ENCODE data around the gene PSMB2. TPM values are rescaled to one million over a fixed set of nuclear protein-coding genes. Genes with fewer than 3 reads are reported as not detected.
A peak's percentile ranks its signal among the peaks of the same experiment; 100 is the strongest.
"Not testable (repeated sequence)": the region's sequence is repeated elsewhere in the genome, so short reads cannot be mapped to it uniquely, and the experiment has no call there.

PSMB2 gene
- 77.3 TPM for polyA plus RNA-seq

DNA sequence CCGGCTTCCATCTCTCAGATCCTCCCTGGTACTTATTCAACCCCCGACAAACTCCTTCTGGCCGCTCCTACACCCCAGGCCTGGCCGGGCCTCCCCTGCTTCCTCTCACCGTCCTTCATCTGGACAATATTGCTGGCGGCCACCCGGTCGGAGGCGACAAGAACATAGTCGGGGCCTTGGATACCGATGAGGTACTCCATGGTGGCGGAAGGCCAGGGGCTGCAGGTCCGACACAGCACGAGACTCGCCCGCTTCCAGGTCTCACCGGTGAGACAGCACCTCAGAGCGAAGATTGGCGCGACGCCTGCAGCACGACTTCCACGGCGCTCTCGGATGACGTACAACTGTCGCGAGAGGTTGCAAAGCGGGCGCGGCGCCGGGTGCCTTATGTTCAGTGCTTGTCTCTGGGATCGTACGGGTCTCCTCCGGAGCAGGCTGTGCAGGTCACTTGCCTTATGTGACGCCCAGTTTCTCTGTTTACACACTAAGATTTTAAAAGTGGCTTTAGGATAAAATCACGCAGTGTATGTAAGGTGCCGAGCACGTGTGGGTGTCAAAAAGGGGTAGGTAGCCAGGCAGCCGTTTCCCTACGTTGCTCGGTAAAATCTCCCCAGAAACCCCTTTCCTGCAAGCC is at the start of gene PSMB2:
Gene PSMB2, minus strand, starts transcription at position 294 of the 634 bp plus-strand sequence. Its CDS starts 94 bp downstream, at position 200.
- H3K4me3 Mint-ChIP-seq: peak within 1 kb of the TSS; percentile 99 to 100 (median 100)
- H3K36me3 Mint-ChIP-seq: peaks cover 2% of the 10 kb centered on the region
- peaks cover 32 to 35% (median 32%) of the 10 kb centered on the region in 3 donors for H3K4me1 Mint-ChIP-seq
- peak within 1 kb of the TSS; percentile 96 to 99 (median 99) for H3K27ac Mint-ChIP-seq
- H3K9me3 Mint-ChIP-seq: no peaks in the 10 kb centered on the region
- peaks cover 9% of the 10 kb centered on the region for H3K27me3 Mint-ChIP-seq

GRCh38 chr1:35691080-35691479 is 49.8 kb upstream of the PSMB2 start:
- Mint-ChIP-seq H3K27ac (no peak overlapping the region), H3K27me3 (peaks cover 19% of the 10 kb centered on the region), H3K36me3 (no peaks in the 10 kb centered on the region), H3K4me3 (no peak overlapping the region), H3K4me1 (peaks cover 0 to 2% (median 0%) of the 10 kb centered on the region in 3 donors), H3K9me3 (no peaks in the 10 kb centered on the region)

- peaks cover 15% of the 10 kb centered on the region for H3K27me3 Mint-ChIP-seq
- not testable (repeated sequence) for H3K27ac Mint-ChIP-seq, H3K36me3 Mint-ChIP-seq, H3K9me3 Mint-ChIP-seq, H3K4me1 Mint-ChIP-seq
- H3K4me3 Mint-ChIP-seq: peak overlapping the region in 1 of 4 donors; percentile 39
Observed at GRCh38 chr1:35690103-35690502, 48.8 kb upstream of the PSMB2 start.

- peaks cover 15% of the 10 kb centered on the region for H3K27me3 Mint-ChIP-seq
- peaks cover 0 to 2% (median 0%) of the 10 kb centered on the region in 3 donors for H3K4me1 Mint-ChIP-seq
- no peaks in the 10 kb centered on the region for H3K9me3 Mint-ChIP-seq
- H3K27ac Mint-ChIP-seq: no peak overlapping the region
- H3K4me3 Mint-ChIP-seq: no peak overlapping the region
- H3K36me3 Mint-ChIP-seq: no peaks in the 10 kb centered on the region
Observed at GRCh38 chr1:35688161-35688560, 46.8 kb upstream of the PSMB2 start.

GRCh38 chr1:35683012-35683411 is 41.7 kb upstream of the PSMB2 start:
- Mint-ChIP-seq H3K36me3 (peaks cover 2% of the 10 kb centered on the region), H3K4me3 (no peak overlapping the region), H3K27ac (no peak overlapping the region), H3K9me3 (no peaks in the 10 kb centered on the region), H3K27me3 (peaks cover 1% of the 10 kb centered on the region), H3K4me1 (peaks cover 0 to 2% (median 0%) of the 10 kb centered on the region in 3 donors)

DNA sequence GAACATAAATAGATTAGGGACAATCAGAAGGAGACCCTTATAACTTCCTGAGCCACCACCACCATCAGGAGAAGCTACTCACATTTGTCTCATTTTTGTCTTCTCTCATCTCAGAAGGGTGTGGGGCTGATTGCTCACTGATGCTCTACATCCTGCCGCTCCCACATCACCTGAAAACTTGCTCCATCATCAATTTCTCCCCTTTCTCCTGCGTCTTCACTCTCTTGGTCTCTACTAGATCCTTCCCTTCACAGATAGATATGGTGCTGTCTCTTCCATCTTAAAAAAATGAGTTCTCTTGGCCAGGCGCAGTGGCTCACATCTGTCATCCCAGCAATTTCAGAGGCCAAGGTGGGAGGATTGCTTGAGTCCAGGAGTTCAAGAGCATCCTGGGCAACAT is 38.9 kb upstream of the PSMB2 start:
- peak overlapping the region in 1 of 3 donors; percentile 7 for H3K27ac Mint-ChIP-seq
- no peaks in the 10 kb centered on the region for H3K9me3 Mint-ChIP-seq
- H3K36me3 Mint-ChIP-seq: peaks cover 2% of the 10 kb centered on the region
- H3K27me3 Mint-ChIP-seq: no peaks in the 10 kb centered on the region
- H3K4me3 Mint-ChIP-seq: no peak overlapping the region
- peaks cover 0 to 2% (median 1%) of the 10 kb centered on the region in 3 donors for H3K4me1 Mint-ChIP-seq

- Mint-ChIP-seq H3K27me3 (peaks cover 12% of the 10 kb centered on the region), H3K36me3 (peaks cover 2% of the 10 kb centered on the region), H3K9me3 (no peaks in the 10 kb centered on the region), H3K27ac (peak overlapping the region in 1 of 3 donors; percentile 5), H3K4me1 (peaks cover 0 to 1% (median 1%) of the 10 kb centered on the region in 3 donors), H3K4me3 (no peak overlapping the region)
Observed at GRCh38 chr1:35675773-35676172, 34.4 kb upstream of the PSMB2 start.

- Mint-ChIP-seq H3K36me3 (no peaks in the 10 kb centered on the region), H3K27ac (no peak overlapping the region), H3K27me3 (peaks cover 12% of the 10 kb centered on the region), H3K4me1 (peaks cover 0 to 1% (median 0%) of the 10 kb centered on the region in 3 donors), H3K9me3 (no peaks in the 10 kb centered on the region), H3K4me3 (no peak overlapping the region)
Observed at GRCh38 chr1:35674111-35674510, 32.8 kb upstream of the PSMB2 start.

GRCh38 chr1:35672116-35672515 is 30.8 kb upstream of the PSMB2 start:
- Mint-ChIP-seq H3K27me3 (peaks cover 15% of the 10 kb centered on the region), H3K36me3 (peaks cover 1% of the 10 kb centered on the region), H3K4me3 (peak overlapping the region in 1 of 4 donors; percentile 17), H3K9me3 (no peaks in the 10 kb centered on the region), H3K27ac (peak overlapping the region in 1 of 3 donors; percentile 27), H3K4me1 (peaks cover 0 to 1% (median 0%) of the 10 kb centered on the region in 3 donors)

DNA sequence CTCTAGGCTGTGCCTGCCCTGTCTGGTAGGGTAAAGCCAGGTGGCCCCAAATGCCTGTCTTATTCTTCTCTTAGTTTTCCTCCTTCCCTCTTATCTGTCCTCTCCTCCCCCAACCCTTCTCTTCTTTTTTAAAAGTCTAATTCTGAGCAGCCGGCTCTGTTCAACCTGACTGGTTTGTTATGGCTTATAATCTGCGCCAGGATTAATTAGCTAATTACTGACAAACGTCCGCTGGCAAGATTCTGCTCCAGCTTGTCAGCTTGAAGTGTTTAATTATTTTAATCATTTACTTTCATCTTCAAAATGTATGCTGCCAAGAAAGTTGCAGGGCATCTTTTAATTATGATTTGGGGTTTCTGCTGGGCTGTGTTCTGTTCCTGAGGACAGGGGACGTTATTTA is 27.2 kb upstream of the PSMB2 start:
- Mint-ChIP-seq H3K27me3 (peaks cover 16% of the 10 kb centered on the region), H3K9me3 (no peaks in the 10 kb centered on the region)

DNA sequence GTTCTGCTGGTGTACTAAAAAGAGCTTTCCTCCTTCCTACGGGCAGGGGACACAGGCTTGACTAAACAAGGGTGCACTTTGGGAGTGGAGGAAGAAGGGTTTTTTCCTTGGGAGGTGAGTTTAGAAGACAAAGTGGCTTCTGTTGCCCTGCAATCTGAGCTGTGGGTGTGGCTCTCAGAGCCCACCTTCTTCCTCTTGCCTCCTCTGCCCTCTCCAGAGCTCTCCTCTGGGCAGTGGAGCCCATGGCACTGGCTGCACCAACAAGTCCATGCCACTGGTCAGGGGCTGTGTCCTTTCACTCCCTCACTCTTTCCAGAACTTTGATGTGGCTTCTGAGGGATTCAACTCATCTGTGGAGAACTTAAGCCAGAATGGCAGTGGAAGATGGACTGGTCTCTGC is 25.6 kb upstream of the PSMB2 start:
- H3K27me3 Mint-ChIP-seq: peaks cover 5% of the 10 kb centered on the region
- H3K4me3 Mint-ChIP-seq: no peak overlapping the region
- H3K27ac Mint-ChIP-seq: no peak overlapping the region
- H3K9me3 Mint-ChIP-seq: no peaks in the 10 kb centered on the region
- H3K4me1 Mint-ChIP-seq: no peaks in the 10 kb centered on the region
- H3K36me3 Mint-ChIP-seq: peaks cover 1% of the 10 kb centered on the region

More for the DNA sequence above, 27.2 kb upstream of the PSMB2 start:
- H3K4me1 Mint-ChIP-seq: no peaks in the 10 kb centered on the region
- H3K27ac Mint-ChIP-seq: no peak overlapping the region
- no peak overlapping the region for H3K4me3 Mint-ChIP-seq
- H3K36me3 Mint-ChIP-seq: peaks cover 1% of the 10 kb centered on the region

GRCh38 chr1:35666216-35666615 is 24.9 kb upstream of the PSMB2 start:
- H3K27me3 Mint-ChIP-seq: peaks cover 5% of the 10 kb centered on the region
- no peaks in the 10 kb centered on the region for H3K9me3 Mint-ChIP-seq
- H3K4me3 Mint-ChIP-seq: no peak overlapping the region
- H3K36me3 Mint-ChIP-seq: peaks cover 1% of the 10 kb centered on the region
- peak overlapping the region in 1 of 3 donors; percentile 0 for H3K27ac Mint-ChIP-seq
- H3K4me1 Mint-ChIP-seq: no peaks in the 10 kb centered on the region

- peaks cover 5% of the 10 kb centered on the region for H3K27me3 Mint-ChIP-seq
- H3K36me3 Mint-ChIP-seq: peaks cover 1% of the 10 kb centered on the region
- H3K4me3 Mint-ChIP-seq: no peak overlapping the region
- peaks cover 0 to 2% (median 0%) of the 10 kb centered on the region in 3 donors for H3K9me3 Mint-ChIP-seq
- H3K27ac Mint-ChIP-seq: peak overlapping the region in 1 of 3 donors; percentile 75
- no peaks in the 10 kb centered on the region for H3K4me1 Mint-ChIP-seq
Observed at GRCh38 chr1:35663434-35663833, 22.1 kb upstream of the PSMB2 start.

DNA sequence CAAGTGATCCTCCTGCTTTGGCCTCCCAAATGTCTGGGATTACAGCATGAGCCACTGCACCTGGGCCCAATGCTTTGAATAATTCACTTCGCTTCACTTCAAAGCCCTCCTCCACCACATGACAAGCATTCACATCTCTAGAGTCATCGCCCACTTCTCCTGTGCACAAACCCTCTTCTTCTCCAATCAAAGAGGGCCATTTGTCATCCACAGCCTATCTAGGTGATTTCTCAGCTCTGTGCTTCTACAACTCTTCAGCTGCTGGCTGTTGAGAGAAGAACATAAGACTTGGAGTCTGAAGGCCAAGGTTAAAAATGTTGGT is 20.1 kb upstream of the PSMB2 start:
- peaks cover 0 to 4% (median 0%) of the 10 kb centered on the region in 3 donors for H3K4me1 Mint-ChIP-seq
- peaks cover under 1% of the 10 kb centered on the region for H3K27me3 Mint-ChIP-seq
- no peaks in the 10 kb centered on the region for H3K36me3 Mint-ChIP-seq
- H3K27ac Mint-ChIP-seq: no peak overlapping the region
- no peak overlapping the region for H3K4me3 Mint-ChIP-seq
- peaks cover 0 to 2% (median 0%) of the 10 kb centered on the region in 3 donors for H3K9me3 Mint-ChIP-seq

DNA sequence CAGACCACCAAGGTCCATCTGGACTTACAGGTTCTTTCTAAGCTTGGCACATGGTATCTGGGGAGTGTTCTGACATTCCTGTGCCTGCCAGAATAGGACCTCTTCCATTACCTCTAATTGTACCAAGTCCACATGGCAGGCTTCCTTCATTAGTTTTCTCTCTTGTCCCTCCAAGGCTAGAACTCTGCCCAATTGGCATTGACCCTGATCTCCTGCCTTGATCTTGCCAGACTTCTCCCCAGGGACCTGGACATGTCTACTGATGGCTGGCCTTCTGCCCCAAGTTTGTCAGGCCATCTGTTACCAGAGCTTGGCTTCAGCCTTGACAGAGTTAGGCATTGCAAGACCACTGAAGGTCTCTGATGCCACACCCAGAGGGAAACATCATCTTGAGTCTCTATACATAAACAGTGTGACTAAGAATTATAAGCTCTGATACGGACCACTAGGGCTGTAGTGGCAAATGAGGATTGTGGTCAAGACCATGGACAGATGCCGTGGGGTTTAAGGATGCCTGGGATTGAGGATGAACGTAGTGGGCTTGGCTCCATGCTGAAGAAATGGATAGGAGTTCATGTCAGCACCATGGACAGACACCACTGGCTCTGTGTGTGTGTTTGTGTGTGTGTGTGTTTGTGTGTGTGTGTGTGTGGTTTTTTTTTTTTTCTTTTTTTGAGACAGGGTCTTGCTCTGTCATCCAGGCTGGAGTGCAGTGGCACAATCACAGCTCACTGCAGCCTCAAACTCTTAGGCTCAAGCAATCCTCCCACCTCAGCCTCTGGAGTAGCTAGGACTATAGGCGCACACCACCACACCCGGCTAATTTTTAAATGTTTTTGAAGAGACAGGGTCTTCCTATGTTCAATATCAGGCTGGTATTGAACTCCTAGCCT is 19.5 kb upstream of the PSMB2 start:
- Mint-ChIP-seq H3K4me3 (no peak overlapping the region), H3K9me3 (peaks cover 0 to 2% (median 0%) of the 10 kb centered on the region in 3 donors), H3K36me3 (no peaks in the 10 kb centered on the region), H3K4me1 (peaks cover 0 to 4% (median 0%) of the 10 kb centered on the region in 3 donors), H3K27ac (no peak overlapping the region), H3K27me3 (no peaks in the 10 kb centered on the region)
